HG03432 (cell line): Measurements from ENCODE around the gene TFDP3.

Source experiments
- ATAC-seq: cut with Tn5 transposase; IDR thresholded peaks from one replicate; pipeline ENCODE4 v1.9.1; 2021; ENCODE audit warnings: mild to moderate bottlenecking, moderate library complexity; ENCODE audit not compliant: unreplicated experiment

The TFDP3 gene

GRCh38 chrX:133189195-133189594 lies 29.0 kb downstream of the TFDP3 start:
- ATAC-seq = no peak

- no peak for ATAC-seq
Measured at GRCh38 chrX:133188631-133189030, 29.5 kb downstream of the TFDP3 start.

- no peak for ATAC-seq
Measured at GRCh38 chrX:133185938-133186337, 32.2 kb downstream of the TFDP3 start.

GRCh38 chrX:133185119-133185518 lies 33.0 kb downstream of the TFDP3 start:
- ATAC-seq = no peak

GRCh38 chrX:133183806-133184205 lies 34.3 kb downstream of the TFDP3 start:
- ATAC-seq = no peak

GRCh38 chrX:133179500-133179899 lies 38.7 kb downstream of the TFDP3 start:
- ATAC-seq = no peak

- ATAC-seq = no peak
Measured at GRCh38 chrX:133177202-133177601, 41.0 kb downstream of the TFDP3 start.

- no peak for ATAC-seq
Measured at GRCh38 chrX:133175605-133176004, 42.5 kb downstream of the TFDP3 start.

- ATAC-seq = no peak
Measured at GRCh38 chrX:133175162-133175561, 43.0 kb downstream of the TFDP3 start.

GRCh38 chrX:133171962-133172708 lies 46.0 kb downstream of the TFDP3 start:
- ATAC-seq = peak; percentile 80
